Activated naive CD4-positive, alpha-beta T cell treated with anti-CD3 and anti-CD28 coated beads for 36 hours (primary cell): Measurements from ENCODE around the gene PYGM. TPM values are rescaled to one million over a fixed set of nuclear protein-coding genes. Genes with fewer than 3 reads are reported as not detected.

ENCODE experiments used
- CTCF ChIA-PET: fragments of 350-600 bp; sonication (Branson Sonifier 250); formaldehyde crosslinking; loops from one replicate; lab custom pipeline; 2021; ENCODE audit warnings: antibody characterized with exemption; lab: Charles Lee
- DNase-seq: peaks from one replicate; pipeline ENCODE4 v3.0.0-alpha.2; 2020
- H3K27ac Mint-ChIP-seq: one replicate; pipeline ENCODE4 v1.8.0; 2021; ENCODE audit warnings: mild to moderate bottlenecking, mixed read lengths
- H3K27me3 Mint-ChIP-seq: one replicate; pipeline ENCODE4 v1.8.0; 2021; ENCODE audit warnings: low read depth, mixed read lengths
- H3K36me3 Mint-ChIP-seq: one replicate; pipeline ENCODE4 v1.8.0; 2021; ENCODE audit warnings: low read depth, mixed read lengths
- H3K4me1 Mint-ChIP-seq: one replicate; pipeline ENCODE4 v1.8.0; 2021; ENCODE audit warnings: low read depth, mixed read lengths
- H3K4me3 Mint-ChIP-seq: one replicate; pipeline ENCODE4 v1.8.0; 2021; ENCODE audit warnings: mild to moderate bottlenecking, moderate library complexity, mixed read lengths
- H3K9me3 Mint-ChIP-seq: one replicate; pipeline ENCODE4 v1.8.0; 2021; ENCODE audit warnings: mixed read lengths
- intact Hi-C: fragments of 100-400 bp; cut with micrococcal nuclease; formaldehyde crosslinking; loops from one replicate; pipeline ENCODE4 v1.15.1; 2023
- total RNA-seq, 2 experiments: library from RNA; stranded (reverse); gene quantifications; one replicate each; pipeline ENCODE4 v1.2.3, GENCODE V29; 2021

Gene PYGM
- total RNA-seq, 2 experiments from 2014 or later, result 0.64 to 0.89 TPM

DNA sequence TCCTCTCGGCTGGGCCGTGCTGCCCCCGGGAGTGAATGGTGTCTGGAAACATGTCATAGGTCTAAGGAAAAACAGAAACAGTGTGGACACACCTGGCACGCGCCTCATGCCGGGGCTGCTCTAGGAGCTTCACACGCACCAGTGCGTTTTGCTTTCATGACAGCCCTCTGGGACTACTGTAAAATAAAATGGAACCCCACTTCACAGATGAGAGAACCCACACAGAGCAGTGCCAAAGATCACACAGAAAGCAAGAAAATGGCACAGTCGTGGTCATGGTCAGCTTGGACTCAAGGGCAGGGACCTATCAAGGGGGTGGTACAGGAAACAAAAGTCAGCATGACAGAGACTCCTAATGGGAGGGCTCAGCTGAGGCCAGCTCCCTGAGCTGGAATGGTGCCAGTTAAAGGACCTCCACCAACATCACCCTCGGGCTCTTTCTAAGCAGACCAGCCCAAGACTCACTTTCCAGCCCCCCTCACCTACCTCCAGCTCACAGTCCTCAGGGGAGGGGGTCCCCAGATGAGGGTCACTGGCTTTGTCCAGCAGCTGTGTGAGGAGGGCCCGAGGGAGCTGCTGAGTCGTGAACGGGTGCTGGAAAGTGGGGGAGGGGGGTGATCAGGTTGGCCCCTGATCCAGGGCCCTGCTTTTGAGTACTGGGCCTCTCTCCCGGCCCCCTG, 40.0 kb upstream of the PYGM start:
- intact Hi-C loops, result loop anchor here (5.0 kb wide), 1 partner anchor 1058 kb away; the partner anchor contains the start of gene CFL1
- Mint-ChIP-seq H3K4me3 (no peak overlapping the region), H3K36me3 (peaks cover 10% of the 10 kb centered on the region), H3K27me3 (no peaks in the 10 kb centered on the region), H3K27ac (peak overlapping the region; percentile 39), H3K9me3 (no peaks in the 10 kb centered on the region), H3K4me1 (peaks cover 38% of the 10 kb centered on the region)
- no peak for DNase-seq
- CTCF ChIA-PET, result interaction anchor here (0.5 kb wide), 1 partner anchor 474 kb away, joined by 4 read pairs; no protein-coding TSS in a partner anchor

DNA sequence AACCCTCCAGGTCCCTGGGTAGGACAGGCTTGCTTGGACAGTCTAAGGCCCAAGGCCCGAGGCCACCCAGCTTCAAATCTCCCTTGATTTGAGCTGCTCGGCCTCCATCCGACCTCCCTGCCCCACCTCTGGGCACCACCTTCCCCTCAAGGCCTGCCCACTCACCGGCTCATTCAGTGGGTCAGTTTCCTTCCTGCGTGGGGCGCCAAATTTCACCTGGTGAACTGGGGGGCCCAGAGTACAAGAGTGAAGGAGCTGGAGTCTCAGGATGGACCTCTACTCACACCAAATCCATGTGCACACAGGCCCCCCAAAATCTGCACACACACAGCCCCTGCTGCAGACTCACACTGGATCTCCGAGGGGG, 39.5 kb upstream of the PYGM start:
- intact Hi-C loops, result no loop called here
- Mint-ChIP-seq H3K27me3 (no peaks in the 10 kb centered on the region), H3K36me3 (peaks cover 12% of the 10 kb centered on the region), H3K4me1 (peaks cover 40% of the 10 kb centered on the region), H3K9me3 (no peaks in the 10 kb centered on the region), H3K4me3 (no peak overlapping the region), H3K27ac (no peak overlapping the region)
- CTCF ChIA-PET, result interaction anchor here (0.5 kb wide), 1 partner anchor 16 kb away, joined by 3 read pairs; no protein-coding TSS in a partner anchor
- DNase-seq, result no peak

DNA sequence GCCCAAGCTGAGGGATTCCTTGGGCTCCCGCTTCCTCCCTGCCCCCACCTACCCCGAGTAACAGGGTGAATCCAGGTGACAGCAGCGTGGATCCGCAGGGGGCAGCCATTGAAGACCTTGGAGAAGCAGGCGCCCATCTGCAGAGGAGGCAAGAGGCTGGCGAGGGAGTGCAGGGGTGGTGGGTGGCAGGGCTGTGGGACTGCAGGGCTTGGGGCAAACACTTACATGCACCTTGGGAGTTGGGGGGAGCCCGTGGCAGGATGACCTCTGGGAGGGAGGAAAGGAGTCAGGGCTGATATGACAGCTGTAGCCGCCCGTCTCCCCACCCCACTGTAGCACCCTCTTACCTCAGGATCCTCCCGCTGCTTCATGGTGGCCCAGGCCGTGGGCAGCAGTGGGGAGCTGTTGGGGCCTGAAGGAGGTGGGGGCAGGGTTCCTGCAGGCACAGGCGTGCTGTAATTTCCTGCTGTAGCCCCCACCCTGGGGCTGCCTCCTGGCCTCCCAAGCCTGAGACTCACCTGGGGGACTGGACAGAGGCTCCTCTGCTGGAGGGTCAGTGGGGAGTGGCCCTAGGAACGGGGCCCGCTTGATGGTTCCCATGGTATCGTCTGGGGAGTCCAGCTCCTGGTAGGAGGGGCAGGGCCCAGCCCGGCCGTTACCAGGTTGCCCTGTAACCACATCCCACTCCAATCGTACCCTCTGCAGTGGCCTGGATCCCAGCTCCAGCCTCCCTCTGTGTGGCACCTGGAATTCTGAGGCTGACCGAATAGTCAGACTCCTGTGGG, 37.2 kb upstream of the PYGM start:
- Mint-ChIP-seq H3K27ac (no peak overlapping the region), H3K27me3 (no peaks in the 10 kb centered on the region), H3K4me1 (peaks cover 37% of the 10 kb centered on the region), H3K36me3 (peaks cover 14% of the 10 kb centered on the region), H3K9me3 (no peaks in the 10 kb centered on the region), H3K4me3 (no peak overlapping the region)
- CTCF ChIA-PET, result interaction anchor here (1.1 kb wide), 1 partner anchor 26 kb away, joined by 3 read pairs; no protein-coding TSS in a partner anchor
- no peak for DNase-seq
- intact Hi-C loops, result no loop called here

DNA sequence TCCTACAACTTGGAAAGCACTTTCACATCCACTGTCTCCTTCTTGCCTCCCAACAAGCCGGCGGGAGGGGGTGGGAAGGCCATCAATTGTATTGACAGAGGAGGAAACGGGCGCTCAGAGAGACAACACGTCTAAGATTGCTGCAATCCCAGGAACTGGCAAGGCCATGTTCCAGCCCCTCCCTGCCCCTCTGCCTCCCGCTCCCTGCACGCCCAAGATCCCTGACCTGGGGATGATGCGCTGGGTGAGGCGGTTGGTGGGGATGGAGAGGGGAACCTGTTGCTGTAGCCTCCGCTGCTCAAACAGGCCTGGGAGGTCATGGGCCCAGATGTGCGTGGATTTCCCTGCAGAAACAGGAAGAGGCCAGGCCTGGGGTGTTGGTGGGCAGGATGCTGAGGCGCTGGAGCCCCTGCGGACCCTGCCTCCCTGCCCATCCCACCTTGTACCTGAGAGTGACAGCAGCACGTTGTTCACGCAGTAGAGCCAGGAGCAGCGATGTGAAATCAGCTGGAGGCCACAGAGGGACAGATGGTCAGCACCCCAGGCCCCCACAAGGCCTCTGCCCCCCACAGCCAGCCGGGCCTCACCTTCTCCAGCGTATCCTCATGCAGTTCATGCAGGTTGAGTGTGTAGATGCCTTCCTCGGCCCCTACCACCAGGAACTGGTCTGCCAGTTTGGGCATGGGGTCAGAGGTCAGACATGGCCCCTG, 36.4 kb upstream of the PYGM start:
- Mint-ChIP-seq H3K4me1 (peaks cover 31% of the 10 kb centered on the region), H3K9me3 (no peaks in the 10 kb centered on the region), H3K36me3 (peaks cover 14% of the 10 kb centered on the region), H3K27me3 (no peaks in the 10 kb centered on the region), H3K27ac (no peak overlapping the region), H3K4me3 (no peak overlapping the region)
- DNase-seq, result no peak
- intact Hi-C loops, result no loop called here
- CTCF ChIA-PET, result no interaction called here

DNA sequence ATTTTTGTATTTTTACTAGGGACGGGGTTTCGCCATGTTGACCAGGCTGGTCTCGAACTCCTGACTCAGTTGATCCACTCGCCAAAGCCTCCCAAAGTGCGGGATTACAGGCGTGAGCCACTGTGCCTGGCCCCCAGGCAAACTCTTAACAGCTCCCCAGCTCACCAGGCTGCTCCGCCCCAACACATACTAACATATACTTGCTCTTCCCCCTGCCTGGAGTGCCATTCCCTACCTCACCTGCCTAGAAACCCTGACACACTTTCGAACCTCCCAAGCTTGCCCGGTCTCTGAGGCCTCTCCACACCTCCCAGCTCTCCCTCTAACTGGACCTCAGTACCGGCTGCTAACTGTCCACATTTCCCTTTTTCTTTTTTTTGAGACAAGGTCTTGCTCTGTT, 34.8 kb upstream of the PYGM start:
- Mint-ChIP-seq H3K27me3 (no peaks in the 10 kb centered on the region), H3K4me1 (peaks cover 28% of the 10 kb centered on the region), H3K36me3 (peaks cover 14% of the 10 kb centered on the region), H3K4me3 (no peak overlapping the region), H3K27ac (peak overlapping the region; percentile 25), H3K9me3 (no peaks in the 10 kb centered on the region)
- CTCF ChIA-PET, result interaction anchor here (1.1 kb wide), 1 partner anchor 40 kb away, joined by 3 read pairs; no protein-coding TSS in a partner anchor
- no peak for DNase-seq
- intact Hi-C loops, result no loop called here

DNA sequence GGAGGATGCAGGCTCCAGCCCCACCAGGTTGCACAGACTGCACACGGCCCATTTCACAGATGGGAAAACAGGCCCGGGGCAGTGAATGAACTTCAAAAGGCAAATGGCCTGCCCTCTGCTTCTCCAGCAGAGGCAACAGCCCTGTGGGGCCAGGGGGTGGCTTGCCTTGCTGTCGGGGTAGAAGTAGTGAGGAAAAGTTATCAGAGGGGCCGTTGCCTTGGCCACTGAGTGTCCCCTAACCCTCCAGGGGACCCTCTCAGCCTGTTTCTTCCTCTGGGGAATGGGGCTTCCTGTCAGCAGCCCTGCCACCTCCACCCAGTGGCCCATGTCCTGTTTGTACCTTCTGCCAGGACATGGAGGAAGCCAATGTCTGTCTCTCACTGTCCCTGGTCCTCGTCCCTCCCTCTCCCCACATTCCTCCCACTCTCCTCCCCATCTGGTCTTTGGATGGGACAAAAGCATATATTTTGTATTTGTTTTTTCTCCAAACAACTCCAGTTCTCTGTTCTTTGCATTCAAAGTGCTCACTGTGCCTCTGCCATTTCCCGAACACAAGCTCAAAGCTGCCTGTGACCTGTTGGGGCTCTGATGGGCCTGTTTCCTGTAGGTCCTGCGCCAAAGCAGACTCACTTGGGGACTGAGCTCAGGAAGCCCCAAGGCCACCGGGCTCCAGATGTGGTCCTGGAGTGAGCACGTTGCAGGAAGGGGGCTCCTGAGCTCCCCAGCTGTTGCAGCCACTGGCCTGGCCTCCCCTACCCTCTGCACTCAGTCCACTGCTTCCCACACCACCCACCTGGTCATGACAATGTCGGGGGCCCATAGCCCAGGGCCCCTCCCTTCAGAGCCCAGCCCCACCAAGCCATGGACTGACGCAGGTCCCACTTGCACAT, 33.7 kb upstream of the PYGM start:
- H3K9me3 Mint-ChIP-seq, result no peaks in the 10 kb centered on the region
- intact Hi-C loops, result no loop called here
- H3K4me1 Mint-ChIP-seq, result peaks cover 24% of the 10 kb centered on the region
- H3K27ac Mint-ChIP-seq, result peak overlapping the region; percentile 54
- H3K4me3 Mint-ChIP-seq, result no peak overlapping the region
- H3K36me3 Mint-ChIP-seq, result peaks cover 11% of the 10 kb centered on the region
- CTCF ChIA-PET, result no interaction called here
- no peaks in the 10 kb centered on the region for H3K27me3 Mint-ChIP-seq
- no peak for DNase-seq

DNA sequence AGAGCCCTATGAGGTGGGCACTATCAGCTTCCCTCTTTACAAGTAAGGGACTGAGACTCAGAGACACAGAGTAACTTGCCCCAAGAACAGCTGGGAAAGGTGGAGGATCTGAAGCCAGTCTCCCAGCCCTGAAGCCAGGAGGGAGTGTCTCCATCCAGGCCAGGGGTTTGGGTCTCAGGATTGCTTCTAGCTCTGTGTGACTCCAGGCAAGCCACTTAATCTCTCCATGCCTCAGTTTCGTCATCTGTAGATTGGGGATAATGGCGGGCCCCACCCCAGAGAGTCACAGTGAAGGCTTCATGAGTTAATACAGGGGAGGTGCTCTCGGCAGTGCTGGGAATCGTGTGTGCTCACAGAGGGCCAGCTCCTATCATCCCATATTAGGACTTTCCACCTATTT, 32.7 kb upstream of the PYGM start:
- CTCF ChIA-PET, result no interaction called here
- H3K36me3 Mint-ChIP-seq, result peaks cover 11% of the 10 kb centered on the region
- H3K4me3 Mint-ChIP-seq, result no peak overlapping the region
- peaks cover 27% of the 10 kb centered on the region for H3K4me1 Mint-ChIP-seq
- no peak for DNase-seq
- intact Hi-C loops, result no loop called here
- no peaks in the 10 kb centered on the region for H3K9me3 Mint-ChIP-seq
- peak overlapping the region; percentile 21 for H3K27ac Mint-ChIP-seq
- no peaks in the 10 kb centered on the region for H3K27me3 Mint-ChIP-seq

DNA sequence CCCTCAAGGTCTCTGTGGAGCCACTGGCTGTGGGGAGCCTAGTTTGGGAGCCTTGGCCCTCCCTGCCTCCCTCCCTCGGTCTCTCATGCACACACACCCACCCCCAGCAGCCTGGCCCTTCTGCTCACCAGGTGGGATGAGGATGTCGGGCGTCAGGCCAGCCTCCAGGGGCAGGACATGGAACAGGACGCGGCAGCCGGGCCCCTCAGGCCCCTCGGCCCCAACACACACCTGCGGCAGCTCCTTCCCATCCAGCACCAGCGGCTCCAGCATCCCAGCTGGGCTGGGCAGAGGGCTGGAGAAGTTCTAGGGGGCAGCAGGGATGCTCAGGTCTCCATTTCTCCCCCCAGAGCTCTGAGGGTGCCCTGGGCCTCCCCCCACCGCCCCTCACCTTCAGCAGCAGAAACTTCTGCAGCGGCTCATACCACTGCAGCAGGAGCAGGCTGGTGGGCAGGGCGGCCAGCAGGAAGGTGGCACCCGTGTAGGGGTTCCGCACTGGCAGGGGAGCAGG, 32.1 kb upstream of the PYGM start:
- Mint-ChIP-seq H3K27ac (no peak overlapping the region), H3K36me3 (peaks cover 11% of the 10 kb centered on the region), H3K4me1 (peaks cover 28% of the 10 kb centered on the region), H3K27me3 (no peaks in the 10 kb centered on the region), H3K9me3 (no peaks in the 10 kb centered on the region), H3K4me3 (no peak overlapping the region)
- CTCF ChIA-PET, result interaction anchor here (0.9 kb wide), 1 partner anchor 325 kb away, joined by 3 read pairs; no protein-coding TSS in a partner anchor
- intact Hi-C loops, result no loop called here
- no peak for DNase-seq

DNA sequence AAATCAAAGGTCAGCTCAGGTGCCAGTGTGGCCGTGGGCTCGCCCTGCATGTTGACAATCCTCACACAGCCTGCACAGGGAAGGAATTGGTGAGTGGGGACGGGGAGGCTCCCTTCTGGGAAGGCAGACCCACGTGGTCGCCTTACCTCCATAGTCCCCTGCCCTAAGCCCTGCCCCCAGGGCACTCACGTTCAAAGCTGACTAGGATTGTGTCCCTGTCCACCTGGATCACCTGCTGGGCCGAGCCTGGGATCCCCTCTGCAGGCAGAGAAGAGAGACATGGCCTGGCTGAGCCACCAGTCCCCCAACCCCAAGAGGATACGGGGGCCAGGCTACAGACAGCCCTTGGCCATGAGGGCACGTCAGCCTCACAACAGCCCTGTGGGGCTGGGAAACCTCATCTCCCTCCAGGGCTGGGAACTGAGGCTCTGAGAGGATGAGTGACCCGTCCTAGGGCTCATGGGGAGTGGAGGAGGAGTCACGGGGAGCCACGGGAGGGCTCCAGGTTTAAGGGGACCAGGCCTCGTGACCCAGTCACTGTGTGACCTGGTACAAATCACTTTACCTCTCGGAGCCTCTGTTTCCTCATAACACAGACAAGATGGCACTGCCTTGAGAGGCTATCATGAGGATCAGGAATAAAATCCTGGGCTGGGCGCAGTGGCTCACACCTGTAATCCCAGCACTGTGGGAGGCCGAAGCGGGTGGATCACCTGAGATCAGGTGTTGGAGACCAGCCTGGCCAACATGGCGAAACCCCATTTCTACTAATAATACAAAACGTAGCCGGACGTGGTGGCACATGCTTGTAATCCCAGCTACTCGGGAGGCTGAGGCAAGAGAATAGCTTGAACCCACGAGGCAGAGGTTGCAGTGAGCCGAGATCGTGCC, 30.7 kb upstream of the PYGM start:
- Mint-ChIP-seq H3K4me1 (peaks cover 20% of the 10 kb centered on the region), H3K27me3 (no peaks in the 10 kb centered on the region), H3K27ac (no peak overlapping the region), H3K4me3 (no peak overlapping the region), H3K9me3 (no peaks in the 10 kb centered on the region), H3K36me3 (peaks cover 7% of the 10 kb centered on the region)
- CTCF ChIA-PET, result interaction anchor here (0.9 kb wide), 1 partner anchor 326 kb away, joined by 3 read pairs; no protein-coding TSS in a partner anchor
- intact Hi-C loops, result no loop called here
- no peak for DNase-seq

DNA sequence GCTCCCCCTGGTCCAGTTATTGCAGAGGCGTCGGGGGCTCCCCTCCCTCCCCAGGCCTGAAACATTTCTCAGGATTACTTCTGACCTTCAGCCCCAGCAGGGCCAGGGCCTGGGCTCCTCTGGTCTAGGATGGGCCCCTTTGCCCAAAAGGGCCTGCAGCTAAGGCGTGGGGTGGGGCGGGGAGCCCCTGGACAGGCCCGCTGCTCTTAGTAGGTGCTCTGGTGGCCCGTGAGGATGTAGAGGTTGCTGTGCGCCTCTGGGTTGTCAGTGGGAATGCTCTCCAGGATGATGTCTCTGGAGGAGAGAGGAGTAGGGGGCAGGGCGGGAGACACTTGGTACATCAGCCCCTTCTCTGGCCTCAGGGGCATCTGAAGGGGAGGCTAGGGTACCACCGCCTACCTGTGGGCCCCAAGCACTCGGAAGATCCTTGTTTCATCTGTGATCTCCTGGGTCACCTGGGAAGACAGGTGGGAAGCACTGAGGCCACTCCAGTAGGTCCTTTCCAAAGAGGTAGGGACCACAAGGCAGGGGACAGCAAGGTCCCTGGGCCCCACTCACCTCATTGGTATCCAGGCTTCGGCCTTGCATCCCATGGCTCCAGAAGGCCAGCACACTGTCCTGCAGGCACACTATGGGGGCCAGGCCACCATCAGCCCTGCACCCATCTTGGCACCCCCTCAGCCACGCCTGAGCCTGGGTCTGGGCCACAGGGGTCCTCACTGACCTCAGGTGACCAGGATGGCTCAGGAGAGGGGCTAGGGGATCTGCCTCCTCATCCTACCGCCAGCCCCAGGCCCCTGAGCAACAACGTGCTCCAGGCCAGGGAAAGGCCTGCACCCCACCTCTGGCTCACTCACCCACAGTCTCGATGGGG, 29.8 kb upstream of the PYGM start:
- intact Hi-C loops, result no loop called here
- Mint-ChIP-seq H3K4me1 (peaks cover 20% of the 10 kb centered on the region), H3K36me3 (peaks cover 2% of the 10 kb centered on the region), H3K9me3 (no peaks in the 10 kb centered on the region), H3K4me3 (no peak overlapping the region), H3K27me3 (no peaks in the 10 kb centered on the region), H3K27ac (no peak overlapping the region)
- DNase-seq, result no peak
- CTCF ChIA-PET, result no interaction called here
